LHCN-M2 (cell line): ENCODE data around the gene CELF2. TPM values are rescaled to one million over a fixed set of nuclear protein-coding genes. Genes with fewer than 3 reads are reported as not detected.

Experiments
- DNase-seq: peaks from one replicate; pipeline ENCODE4 v3.0.0-alpha.2; 2012; ENCODE audit warnings: low read depth
- total RNA-seq: library from RNA; depleted of rRNA; stranded (reverse); fragments of >200 nt; gene quantifications from 2 replicates; pipeline ENCODE4 v1.2.3, GENCODE V29; 2014

CELF2 gene
- total RNA-seq, 1 experiment from 2014 or later = 68.1 TPM

DNA sequence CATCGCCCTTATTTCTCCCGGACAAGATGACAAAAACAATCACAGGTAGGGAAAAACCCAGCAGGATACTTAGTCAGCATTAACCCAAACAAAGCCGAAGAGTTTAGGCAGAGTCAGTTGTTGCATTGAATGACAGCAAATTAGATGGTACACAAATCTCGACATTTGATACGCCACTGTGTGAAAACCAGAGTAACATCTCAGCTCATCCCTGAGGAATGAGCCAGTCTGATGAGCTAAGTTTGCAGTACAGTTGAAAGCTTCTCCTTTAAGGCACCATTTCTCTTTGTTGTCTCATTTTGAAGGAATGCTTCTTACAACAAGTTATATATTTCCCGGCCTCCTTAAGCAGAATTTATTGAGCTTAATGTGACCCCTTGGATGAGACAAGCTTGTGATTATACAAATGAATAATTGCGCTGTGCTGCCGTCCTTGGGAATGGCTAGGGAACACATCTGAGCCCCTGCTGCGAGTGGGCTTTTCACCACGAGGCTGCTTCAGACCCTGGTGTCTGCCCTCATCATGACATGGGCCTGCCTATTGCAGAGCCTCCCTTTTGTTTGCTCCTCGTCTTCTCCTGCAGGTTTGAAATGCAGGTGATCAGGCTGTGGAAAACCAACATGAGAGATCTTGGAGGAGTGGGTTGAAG lies 137.3 kb downstream of the CELF2 start:
- DNase-seq = peak; percentile 68

GRCh38 chr10:11156480-11156879 lies 138.8 kb downstream of the CELF2 start:
- DNase-seq = no peak

DNA sequence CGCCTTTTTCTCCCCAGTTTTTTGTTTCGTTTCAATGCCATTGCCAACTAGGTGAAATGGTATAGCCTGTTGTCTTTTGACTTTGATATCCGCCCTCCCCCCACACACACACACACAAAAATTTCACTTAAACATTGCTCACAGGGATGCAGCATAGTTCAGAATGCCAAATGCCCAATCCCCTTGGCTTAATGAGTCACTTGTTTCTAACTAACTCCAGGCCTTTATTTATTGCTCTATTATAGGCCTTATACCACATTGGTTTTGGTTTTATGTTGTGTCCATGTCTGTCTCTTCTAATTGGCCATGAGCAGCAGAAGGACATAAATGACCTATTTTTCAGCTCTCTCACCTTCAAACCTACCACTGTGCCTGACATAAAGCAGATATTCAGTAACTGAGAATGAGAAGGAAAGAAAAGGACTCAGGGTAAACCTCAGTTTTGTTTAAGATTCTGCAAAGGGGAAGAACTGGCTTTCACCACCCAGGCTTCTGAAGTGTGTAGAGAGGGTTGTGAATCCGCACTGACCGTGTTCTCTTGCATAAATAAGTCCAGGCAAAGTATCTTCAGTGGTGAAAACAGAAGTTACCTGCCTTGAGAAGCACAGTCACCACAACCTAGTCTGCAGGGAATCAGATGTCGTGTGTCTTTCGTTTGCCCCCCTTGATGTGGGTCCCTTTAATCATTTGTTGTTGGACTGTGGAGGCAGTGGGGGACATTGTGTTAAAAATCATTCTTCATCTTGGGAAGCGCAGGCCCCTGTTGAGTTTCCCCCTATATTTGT lies 139.8 kb downstream of the CELF2 start:
- peak; percentile 28 for DNase-seq

DNA sequence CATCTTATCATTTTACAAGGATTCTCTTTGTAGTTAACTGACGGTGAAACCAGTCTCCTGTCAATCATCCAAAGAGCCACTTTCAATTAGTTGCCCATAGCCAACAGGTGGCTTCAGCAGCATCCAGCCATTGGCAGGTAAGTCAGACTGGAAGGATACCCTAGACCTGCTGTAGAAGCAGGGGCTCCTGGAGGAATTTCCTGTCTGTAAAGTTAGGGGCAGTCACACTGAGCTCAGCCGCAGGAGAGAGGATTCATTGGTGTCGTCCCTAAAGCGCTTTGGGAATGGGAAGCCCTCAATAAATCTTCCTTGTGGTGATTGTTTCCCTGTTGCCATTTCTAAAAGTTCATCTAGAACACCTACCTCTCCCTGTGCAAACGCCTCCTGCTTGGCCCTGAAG lies 140.4 kb downstream of the CELF2 start:
- DNase-seq = no peak

GRCh38 chr10:11159543-11160215 lies 142.0 kb downstream of the CELF2 start:
- DNase-seq = no peak

- DNase-seq = no peak
These were observed 143.4 kb downstream of the CELF2 start for GRCh38 chr10:11161096-11161495.

DNA sequence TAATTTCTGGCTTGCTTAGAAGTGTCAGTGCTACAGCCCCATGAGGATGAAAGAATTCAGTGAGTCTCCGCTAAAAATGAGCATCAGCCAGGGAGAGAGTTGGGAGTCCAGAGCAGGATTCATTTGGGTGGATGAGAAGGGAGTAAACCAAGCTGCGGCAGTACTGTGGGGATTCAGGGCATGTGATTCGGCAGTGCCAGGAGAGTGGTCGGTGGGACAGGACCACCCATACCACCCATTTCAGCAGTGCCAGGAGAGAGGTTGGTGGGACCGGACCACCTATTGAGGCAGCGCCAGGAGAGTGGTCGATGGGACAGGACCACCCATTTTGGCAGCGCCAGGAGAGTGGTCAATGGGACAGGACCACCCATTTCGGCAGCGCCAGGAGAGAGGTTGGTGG lies 144.2 kb downstream of the CELF2 start:
- no peak for DNase-seq

DNA sequence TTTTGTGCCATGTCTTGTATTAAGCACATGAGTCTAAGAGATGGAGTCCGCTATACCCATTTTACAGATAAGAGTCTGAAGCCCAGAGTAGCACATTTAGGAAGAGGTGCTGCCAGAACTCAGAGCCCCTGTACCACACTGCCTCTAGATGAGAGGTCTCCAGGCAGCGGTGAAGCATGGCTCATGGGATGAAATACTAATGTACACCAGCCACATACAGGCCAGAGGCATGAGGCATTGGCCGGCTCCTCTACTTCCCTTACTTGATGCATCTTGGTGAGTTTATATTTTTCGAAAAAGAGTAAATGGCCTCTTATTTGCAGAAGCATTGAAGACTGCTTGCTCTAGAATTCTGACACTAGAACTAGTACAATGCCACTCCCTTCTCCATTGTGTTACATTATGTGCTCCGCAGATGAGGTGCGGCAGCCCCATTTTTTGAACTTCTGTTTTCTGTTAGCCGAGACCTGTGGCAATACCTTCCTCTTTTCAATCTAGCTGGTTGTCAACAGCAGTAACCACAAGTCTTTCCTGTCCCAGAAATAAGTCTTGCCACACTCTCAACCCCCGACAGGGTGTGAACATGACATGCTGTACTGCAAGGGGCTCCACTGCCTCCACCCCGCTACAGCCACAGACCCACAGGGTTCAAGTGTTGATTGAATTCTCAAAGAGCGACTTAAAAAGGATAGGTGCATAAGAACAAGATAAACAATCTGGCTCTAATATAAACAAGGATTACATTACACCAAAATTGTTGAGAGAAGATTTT lies 145.3 kb downstream of the CELF2 start:
- DNase-seq = no peak

GRCh38 chr10:11163780-11164550 lies 146.3 kb downstream of the CELF2 start:
- no peak for DNase-seq

- no peak for DNase-seq
These were observed 146.8 kb downstream of the CELF2 start for GRCh38 chr10:11164551-11164802.

- DNase-seq = peak; percentile 85
These were observed 147.3 kb downstream of the CELF2 start for GRCh38 chr10:11164803-11165590.

GRCh38 chr10:11165591-11166543 lies 148.2 kb downstream of the CELF2 start:
- DNase-seq = no peak

GRCh38 chr10:11166550-11166949 lies 148.9 kb downstream of the CELF2 start:
- no peak for DNase-seq

DNA sequence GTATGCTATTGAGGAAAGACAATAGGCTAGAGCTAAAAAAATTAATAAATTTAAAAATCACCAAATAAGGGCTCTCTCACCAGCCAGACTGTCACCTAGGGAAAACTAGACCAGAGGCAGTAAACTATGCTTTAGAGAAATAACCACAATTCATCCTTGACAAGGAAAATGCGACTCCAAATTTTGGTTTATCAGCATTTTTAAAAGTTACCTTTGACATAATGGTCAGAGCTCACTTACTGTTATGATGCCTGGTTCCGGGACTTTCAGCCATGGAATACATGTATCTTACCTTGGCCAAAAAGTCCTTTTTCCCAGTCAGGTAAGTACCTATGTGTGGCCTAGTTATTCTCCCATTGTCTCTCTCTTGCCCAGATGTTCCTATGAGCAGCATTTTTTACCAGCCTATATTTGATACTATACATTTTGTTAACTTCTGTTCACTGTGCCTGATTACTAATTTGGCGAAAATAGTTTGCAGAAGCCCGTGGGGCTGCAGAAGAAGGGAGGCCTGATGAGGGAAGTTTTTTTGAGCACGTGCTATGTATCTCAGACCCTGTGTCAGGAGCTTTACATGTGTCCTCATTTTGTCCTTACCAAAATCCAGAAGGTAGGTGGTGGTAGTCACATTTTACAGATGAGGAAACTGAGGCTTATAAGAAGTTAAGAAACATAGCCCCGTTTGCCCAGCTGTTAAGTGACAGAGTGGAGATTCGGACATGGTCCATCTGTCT lies 149.7 kb downstream of the CELF2 start:
- DNase-seq = no peak

DNA sequence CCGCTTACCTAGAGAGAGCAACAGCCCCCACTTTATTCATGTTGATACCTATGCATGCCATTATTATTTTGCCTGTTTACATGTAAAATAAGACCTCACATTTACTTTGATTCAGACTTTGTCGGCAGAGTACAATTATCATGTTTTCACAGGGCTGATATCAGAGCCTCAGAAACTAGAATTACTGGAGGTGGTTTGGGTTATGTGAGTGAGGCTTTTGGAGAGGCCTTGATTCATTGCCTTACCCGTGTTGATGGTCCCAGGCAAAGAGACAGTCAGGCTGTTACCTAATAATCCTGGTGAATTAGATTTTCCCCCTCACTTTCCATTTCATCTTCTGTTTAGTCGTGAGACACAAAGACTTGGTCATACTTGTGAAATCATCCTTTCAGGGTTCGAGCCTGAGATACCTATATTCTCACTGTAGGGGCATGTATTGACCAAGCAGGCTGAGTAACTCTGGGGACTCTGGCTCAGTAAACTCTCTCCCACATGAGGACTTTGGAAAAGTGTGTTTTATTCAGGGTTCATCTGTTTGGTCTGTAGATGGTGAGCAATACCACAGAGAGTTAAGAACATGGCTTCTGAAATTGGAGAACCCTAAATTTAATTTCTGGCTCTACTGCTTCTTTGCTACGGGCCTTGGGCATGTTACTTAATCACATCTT lies 150.9 kb downstream of the CELF2 start:
- no peak for DNase-seq

DNA sequence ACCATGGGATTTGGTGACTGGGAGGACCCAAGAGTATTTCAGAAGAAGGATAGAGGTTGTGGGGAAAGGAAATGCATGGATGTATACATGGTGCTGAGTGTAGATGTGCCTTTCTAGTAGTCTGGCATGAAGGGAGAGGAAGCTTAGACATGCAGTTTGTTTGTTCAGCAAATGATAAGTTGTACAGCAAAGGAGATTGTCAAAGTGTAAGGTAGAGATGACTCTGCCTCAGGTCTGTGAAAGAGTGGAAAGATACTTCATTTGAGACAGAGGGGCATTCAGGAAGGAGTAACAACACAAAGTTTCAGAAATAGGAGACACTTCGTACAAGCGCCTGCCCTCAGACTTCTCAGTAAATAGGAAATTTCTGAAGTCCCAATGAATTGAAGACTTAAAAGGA lies 152.3 kb downstream of the CELF2 start:
- DNase-seq = no peak

- no peak for DNase-seq
These were observed 152.9 kb downstream of the CELF2 start for GRCh38 chr10:11170574-11170973.
